ENCODE measurements around the gene MS4A4E. TPM values are rescaled to one million over a fixed set of nuclear protein-coding genes. Genes with fewer than 3 reads are reported as not detected.
"Not testable (repeated sequence)": the region's sequence is repeated elsewhere in the genome, so short reads cannot be mapped to it uniquely, and the experiment has no call there.

The MS4A4E gene
- total RNA-seq, 1 donor from 2014 or later = not detected

DNA sequence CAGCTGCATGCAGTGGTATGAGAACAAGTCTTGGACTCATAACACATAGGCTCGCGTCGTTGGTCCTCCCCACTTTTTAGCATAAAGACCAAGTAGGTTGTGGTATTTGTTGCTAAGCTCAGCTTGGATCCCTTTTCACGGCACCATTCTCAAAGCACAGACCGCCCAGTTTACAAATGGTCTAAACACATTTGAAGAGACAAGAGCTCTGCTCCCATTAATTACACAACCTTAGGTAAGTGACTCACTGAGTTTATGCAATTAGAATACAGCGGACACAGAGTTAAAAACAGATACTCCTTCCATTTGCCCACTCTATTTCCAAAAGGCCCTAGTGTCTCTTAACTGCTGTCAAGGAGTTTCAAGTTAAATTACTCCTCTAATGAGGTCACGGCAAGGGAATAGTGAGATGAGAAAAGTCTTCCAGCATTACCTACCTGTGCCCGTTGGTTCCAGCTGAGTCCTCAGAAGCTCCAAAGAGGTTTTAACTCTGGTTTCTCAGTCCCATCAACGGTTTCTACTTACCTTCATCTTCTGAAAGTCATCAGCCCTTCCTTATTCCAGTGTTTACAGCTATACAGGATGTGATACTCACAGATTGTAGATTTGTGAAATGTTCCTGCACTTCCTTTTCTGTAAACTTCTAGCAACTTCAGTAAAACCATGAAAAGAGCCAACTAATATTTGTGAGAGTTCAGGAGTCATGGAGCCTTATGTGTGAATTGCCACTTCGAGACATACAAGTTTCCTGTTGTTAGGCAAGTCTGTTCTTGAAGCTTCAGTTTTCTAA, 60.2 kb downstream of the MS4A4E start, which contains the start of gene MS4A6A:
TSS of gene MS4A6A (minus strand) at position 543 of the 790 bp plus-strand sequence. CDS start 1,356 bp downstream, outside the sequence.
- no peak for DNase-seq (ENCODE audit: extremely low read depth, low read depth, low spot score)

DNA sequence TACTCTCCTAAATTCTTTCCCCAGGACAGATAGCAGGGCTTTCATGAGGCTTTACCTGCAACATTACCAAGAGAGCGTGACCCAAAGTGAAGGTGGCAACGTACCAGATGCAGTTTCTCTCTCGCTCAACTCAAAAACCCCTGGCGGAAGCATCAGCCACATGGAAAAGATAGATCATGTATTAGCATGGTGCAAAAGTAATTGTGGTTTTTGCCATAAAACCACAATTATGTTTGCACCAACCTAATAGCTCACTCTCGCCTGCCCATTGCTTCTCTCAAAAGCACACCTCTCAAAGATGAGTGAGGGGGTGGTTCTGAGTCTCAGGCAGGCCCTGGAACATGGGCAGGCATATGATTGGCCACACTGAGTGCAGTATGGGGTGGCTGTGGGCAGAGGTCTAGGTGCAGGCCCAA, 67.1 kb downstream of the MS4A4E start:
- DNase-seq (ENCODE audit: extremely low read depth, low read depth, low spot score) = no peak

DNA sequence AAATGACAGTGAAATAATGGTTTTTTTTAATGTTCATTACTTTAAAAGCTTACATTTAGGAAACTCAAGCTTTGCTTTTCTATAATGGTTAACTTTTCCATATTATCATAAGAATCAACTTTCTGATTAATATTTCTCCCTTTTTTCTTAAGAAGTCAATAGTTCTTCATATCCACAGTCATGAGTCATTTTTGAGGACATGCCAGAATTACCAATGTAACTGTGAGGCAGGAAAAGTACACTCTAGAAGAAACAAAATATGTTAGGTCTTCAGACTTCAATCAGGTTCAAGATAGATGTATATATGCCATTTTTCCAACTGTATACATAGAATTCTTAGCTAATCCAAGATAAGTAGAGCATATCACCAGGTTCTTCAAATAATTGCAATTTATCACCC, 70.9 kb downstream of the MS4A4E start:
- no peak for DNase-seq (ENCODE audit: extremely low read depth, low read depth, low spot score)

DNA sequence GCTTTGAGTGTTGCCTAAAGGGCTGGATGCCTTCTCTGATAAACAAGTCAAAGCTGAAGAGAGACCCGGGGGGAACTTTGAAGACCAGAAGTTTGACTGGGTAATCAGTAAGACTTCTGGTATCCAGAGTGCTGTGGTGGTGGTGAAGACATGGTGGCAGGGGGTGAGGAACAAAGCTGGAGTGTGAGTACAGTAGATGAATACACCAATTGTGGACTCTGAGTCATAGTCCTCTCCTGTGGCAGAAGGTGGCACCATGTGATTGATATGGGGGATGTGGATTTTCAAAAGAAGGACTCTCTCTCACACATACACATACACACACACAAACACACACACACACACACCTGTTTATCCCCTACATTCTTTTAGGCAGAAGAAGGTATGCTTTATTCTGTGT, 72.4 kb downstream of the MS4A4E start:
- DNase-seq (ENCODE audit: extremely low read depth, low read depth, low spot score) = no peak

DNA sequence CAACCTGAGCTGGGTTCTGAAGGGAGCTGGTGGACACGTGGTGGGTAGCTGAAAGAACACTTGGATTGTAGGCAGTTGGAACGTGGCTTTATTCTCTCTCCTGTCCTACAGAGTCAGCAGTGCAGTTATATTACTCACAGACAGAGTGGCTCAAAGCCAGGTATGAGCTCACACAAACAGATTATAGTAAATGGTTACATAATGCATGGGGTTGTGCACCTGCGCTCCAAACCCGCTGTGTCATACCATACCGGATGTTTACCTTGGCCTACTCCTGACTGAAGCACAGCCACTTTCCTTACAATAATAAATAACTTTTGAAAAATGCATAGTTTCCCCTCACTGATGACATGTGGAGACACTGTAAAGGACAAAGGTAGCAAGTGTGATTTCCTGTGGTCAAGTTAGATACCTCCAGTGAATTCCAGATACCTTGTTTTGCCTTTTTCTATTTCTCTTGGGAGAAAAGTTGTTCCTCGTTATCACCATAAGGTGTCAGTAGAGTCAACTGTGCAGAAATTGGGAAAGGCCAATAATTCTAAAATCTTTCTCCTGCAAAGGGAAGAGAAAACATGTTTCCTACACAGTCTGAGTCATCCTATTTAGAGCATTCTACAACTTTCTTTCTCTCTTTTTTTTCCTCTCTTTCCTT, 73.5 kb downstream of the MS4A4E start:
- DNase-seq (ENCODE audit: extremely low read depth, low read depth, low spot score) = peak; percentile 99

DNA sequence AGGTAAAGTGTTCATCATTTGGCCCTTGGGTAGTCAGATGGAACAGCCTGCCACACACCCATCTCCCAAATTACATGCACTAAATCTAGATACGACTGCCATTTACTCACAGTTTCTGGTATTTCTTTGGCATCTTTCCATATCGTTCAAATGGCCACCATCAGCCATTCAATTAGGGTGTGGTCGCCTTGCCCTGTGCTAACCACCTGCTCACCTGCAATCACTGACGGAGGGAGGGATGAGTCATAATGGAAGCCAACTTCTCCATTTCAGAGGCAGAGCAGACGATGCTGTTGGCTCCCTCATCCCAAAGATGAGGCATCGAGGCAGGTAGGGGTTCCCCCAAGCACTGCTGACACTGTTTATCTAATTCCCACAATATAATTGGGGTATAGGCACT, 74.6 kb downstream of the MS4A4E start:
- no peak for DNase-seq (ENCODE audit: extremely low read depth, low read depth, low spot score)

DNA sequence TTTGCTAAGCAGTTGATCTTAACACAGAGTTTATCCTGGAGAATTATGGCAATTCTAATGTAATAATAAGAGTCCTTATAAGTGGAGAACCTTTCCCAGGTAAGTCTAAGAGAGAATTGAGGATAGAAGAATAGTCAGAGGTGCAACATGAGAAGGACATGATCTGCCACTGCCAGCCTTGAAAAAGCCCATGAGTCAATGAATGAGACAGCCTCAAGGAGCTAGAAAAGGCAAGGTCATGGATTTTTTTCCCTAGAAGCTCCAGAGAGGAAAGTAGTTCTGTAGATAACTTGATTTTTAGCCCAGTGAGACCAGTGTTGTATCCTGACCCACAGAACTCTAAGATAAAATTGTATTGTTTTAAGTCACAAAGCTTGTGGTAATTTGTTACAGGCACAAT, 77.0 kb downstream of the MS4A4E start:
- no peak for DNase-seq (ENCODE audit: extremely low read depth, low read depth, low spot score)

DNA sequence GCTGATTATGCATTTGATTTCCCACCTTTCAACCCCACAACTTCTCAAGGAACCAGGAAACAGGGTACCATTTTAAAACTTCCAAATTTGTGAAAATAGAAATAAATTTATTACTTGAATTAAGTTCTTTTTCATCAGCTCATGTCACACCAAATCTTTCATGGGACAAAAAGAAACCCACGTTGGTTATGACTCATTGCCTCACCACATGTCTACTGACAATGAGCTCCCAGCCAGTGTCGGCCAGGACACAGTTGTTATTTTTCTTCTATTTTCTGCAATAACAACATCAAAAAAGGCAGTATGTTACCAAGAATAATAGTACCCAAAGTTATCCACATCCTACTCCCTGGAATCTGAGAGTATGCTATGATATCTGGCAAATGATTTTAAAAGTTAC, 77.4 kb downstream of the MS4A4E start:
- no peak for DNase-seq (ENCODE audit: extremely low read depth, low read depth, low spot score)

DNA sequence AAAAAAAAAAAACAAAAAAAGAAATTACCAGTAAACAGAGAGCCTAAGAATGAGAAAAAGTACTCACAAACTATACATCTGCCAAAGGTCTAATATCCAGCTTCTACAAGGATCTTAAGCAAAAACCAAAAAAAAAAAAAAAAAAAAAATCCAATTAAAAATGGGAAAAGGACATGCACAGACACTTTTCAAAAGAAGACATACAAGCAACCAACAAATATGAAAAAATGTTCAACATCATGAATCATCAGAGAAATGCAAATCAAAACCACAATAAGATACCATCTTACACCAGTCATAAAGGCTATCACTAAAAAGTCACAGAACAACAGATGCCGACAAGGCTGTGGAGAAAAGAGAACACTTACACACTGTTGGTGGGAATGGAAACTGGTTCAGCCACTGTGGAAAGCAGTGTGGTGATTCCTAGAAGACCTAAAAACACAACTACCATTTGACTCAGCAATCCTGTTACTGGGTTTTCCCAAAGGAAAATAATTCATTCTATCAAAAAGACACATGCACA, 78.3 kb downstream of the MS4A4E start:
- no peak for DNase-seq (ENCODE audit: extremely low read depth, low read depth, low spot score)

DNA sequence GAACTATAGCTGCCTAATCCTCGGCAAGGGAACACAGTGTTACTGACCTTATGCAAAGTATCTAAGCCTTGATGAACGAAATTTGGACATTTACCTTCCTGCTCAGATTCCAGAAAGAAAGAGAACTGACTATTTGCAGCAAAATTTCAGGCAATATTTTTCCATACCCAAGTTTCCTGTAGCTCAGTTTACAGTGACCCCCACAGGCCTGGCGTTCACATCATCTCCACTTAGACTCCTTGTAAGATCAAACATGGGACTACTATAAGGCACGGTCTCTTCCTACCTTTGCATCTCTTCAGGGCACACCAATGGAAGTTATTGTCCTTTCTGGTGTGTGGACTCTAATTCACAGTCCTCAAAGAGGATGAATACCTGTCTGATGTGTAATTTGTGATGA, 81.2 kb downstream of the MS4A4E start:
- no peak for DNase-seq (ENCODE audit: extremely low read depth, low read depth, low spot score)

DNA sequence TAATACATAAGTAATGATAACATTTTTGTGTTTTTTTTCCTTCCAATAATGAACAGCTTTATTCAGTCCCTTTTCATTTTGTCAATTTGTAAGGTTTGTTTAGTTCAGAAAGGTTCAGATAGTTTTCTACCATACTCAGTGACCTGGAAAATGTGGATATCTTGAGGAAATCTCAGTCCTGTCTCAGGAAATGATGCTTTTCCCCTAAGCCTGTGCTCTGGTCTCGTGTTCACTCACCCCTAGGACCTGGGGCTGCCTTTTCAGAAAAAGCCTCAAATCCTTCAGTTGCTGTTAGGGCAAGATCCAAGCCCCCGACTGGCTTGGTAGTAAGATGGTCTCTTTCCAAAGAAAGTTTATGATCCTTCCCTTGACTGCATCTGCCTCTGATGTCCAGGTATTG, 81.8 kb downstream of the MS4A4E start:
- peak; percentile 87 for DNase-seq (ENCODE audit: extremely low read depth, low read depth, low spot score)

DNA sequence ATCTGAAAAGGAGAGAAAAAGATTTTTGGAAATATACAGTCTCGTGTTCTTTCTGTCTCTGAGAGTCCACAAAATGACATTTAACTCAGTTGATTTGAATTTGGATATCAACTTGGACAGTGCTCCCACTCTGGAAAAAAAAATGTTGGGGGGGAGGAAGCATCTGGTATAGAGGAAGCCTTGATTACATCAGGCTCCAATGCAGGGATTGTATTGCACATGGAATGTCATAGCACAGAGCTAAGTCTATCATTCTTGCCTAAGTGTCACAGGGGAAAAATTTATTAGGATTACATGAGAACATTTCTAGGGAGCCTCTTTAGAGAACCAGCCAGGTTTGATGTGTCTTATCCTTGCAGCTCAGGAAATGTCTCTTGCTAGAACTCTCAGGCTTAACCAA, 83.1 kb downstream of the MS4A4E start:
- peak; percentile 72 for DNase-seq (ENCODE audit: extremely low read depth, low read depth, low spot score)

DNA sequence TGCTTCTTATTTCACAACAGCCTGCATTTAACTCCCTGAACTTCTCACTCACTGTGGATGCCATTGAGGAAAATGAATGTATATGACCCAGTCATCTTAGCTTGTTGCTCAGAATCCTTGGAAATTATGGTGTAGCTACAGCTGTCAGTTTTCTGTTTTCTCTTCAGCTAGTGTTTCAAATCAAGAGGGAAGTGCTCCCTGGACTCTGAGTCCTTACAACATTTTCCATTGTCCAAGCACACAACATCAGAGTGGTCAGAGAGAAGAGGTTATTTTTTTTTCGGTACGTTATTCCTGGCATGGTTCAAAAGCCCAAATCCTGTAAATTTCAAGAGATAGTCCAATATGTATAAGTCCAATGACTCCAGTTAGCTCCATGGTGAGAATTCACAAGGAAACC, 83.7 kb downstream of the MS4A4E start:
- DNase-seq (ENCODE audit: extremely low read depth, low read depth, low spot score) = no peak

DNA sequence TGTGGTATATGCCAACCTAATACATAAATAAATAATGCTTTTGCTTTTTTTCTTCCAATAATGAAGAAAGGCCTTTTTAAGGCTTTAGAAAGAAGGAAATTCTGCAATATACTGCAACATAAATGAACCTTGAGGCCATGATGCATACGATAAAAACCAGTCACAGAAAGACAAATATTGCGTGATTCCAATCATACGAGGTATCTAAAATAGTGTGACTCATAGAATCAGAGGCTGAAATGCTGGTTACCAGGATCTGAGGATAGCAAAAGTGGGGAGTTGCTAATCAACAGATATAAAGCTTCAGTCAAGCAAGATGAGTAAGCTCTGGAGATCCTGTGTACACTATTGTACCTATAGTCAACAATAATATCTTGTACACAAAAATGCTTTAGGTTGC, 84.3 kb downstream of the MS4A4E start:
- DNase-seq (ENCODE audit: extremely low read depth, low read depth, low spot score) = no peak

DNA sequence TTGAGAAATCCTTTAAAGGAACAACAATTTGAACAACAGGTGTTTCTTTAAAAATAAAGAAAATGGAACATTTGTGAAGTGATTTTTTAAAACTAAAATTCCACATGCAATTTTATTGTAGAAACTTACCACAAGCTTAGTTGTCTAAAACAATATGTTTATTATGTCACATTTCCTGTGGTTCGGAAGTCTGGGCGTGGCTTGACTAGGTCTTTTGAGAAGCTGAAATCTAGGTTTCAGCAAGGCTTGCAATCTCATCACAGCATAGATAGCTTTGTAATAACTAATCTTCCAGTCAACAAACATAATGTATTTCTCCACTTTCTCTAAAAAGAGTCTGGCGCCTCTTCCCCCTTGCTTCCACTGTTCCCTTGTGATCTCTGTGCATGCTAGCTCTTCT, 87.0 kb downstream of the MS4A4E start:
- DNase-seq (ENCODE audit: extremely low read depth, low read depth, low spot score) = no peak

DNA sequence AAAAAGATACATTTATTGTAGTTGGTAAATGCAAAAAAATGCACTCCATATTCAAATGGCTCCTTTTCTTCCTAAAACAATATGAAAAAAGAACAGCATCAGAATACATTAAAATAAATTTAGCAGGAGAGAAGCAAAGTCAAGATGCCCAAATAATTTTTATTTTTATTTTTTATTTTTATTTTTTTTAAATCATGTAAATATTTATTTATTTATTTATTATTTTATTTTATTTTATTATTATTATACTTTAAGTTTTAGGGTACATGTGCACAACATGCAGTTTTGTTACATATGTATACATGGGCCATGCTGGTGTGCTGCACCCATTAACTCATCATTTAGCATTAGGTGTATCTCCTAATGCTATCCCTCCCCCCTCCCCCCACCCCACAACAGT, 90.2 kb downstream of the MS4A4E start:
- DNase-seq (ENCODE audit: extremely low read depth, low read depth, low spot score) = not testable (repeated sequence)

DNA sequence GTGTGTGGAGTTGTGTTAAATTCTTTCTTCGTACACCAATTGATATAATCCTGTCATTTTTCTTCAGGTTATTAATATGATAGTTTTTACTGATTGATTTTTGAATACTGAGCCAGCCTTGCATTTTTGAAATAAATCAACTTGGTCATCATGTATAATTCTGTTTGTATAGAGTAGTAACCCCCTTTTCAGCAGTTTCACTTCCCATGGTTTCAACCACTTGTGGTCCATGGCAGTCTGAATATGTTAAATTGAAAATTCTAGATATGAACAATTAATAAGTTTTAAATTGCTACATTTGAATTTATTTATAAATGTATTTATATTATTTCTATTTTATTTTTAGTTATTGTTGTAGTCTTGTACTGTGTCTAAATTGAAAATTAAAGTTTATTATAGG, 92.7 kb downstream of the MS4A4E start:
- DNase-seq (ENCODE audit: extremely low read depth, low read depth, low spot score) = no peak

Other genes starting within 250 kb of the MS4A4E start
- not detected in 2 replicates for gene OOSP4B, start 226.0 kb downstream of the MS4A4E start, total RNA-seq
- gene OOSP2, start 202.7 kb downstream of the MS4A4E start, total RNA-seq = not detected in 2 replicates
- gene MS4A3, start 186.5 kb downstream of the MS4A4E start, total RNA-seq = not detected in 2 replicates
- not detected in 2 replicates for gene MS4A2, start 154.5 kb downstream of the MS4A4E start, total RNA-seq
- 2.9 and 7.5 TPM in 2 replicates for gene MS4A6A, start 60.1 kb downstream of the MS4A4E start, total RNA-seq
- not detected in 2 replicates for gene MS4A4A, start 37.5 kb upstream of the MS4A4E start, total RNA-seq
- gene MS4A6E, start 84.1 kb upstream of the MS4A4E start, total RNA-seq = not detected in 2 replicates
- not detected in 2 replicates for gene MS4A7, start 135.4 kb upstream of the MS4A4E start, total RNA-seq
- not detected in 2 replicates for gene MS4A14, start 153.3 kb upstream of the MS4A4E start, total RNA-seq
- gene MS4A5, start 186.4 kb upstream of the MS4A4E start, total RNA-seq = not detected in 2 replicates
- not detected in 2 replicates for gene MS4A1, start 212.7 kb upstream of the MS4A4E start, total RNA-seq
- not detected in 2 replicates for gene MS4A12, start 249.6 kb upstream of the MS4A4E start, total RNA-seq

Data from glomerular endothelial cell (primary cell).